Measurements from ENCODE around the gene GC. TPM values are rescaled to one million over a fixed set of nuclear protein-coding genes. Genes with fewer than 3 reads are reported as not detected.

Gene GC
- total RNA-seq, 4 donors from 2014 or later: not detected

DNA sequence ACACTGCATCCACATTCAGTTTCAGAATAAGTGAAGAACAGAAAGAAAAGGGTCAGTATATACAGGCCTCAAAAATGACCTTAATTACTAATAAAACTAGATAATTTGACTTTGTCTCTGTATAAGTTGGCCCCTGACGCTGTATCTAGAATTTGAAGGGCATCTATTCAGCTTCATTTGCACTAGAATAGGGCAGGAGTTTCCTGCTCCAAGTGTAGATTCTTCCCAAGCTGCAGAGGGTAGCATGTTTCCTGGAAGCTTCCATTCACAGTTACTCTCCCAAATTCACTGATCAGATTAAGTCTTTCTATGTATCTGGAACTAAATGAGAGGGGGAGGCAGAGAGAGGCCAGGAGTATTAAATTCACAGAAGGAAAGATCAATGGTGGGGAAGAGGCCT lies 90.9 kb downstream of the GC start:
- Histone ChIP-seq H3K4me3 (no peak overlapping the region), H3K27me3 (no peaks in the 10 kb centered on the region), H3K4me1 (no peaks in the 10 kb centered on the region), H3K27ac (no peak overlapping the region), H3K36me3 (no peaks in the 10 kb centered on the region), H3K9me3 (no peaks in the 10 kb centered on the region)
- TF ChIP-seq EP300 (IDR thresholded peaks at IDR 0.05) (no peak), POLR2A (IDR thresholded peaks at IDR 0.05) (no peak)
- TF ChIP-seq, protein P1, sequence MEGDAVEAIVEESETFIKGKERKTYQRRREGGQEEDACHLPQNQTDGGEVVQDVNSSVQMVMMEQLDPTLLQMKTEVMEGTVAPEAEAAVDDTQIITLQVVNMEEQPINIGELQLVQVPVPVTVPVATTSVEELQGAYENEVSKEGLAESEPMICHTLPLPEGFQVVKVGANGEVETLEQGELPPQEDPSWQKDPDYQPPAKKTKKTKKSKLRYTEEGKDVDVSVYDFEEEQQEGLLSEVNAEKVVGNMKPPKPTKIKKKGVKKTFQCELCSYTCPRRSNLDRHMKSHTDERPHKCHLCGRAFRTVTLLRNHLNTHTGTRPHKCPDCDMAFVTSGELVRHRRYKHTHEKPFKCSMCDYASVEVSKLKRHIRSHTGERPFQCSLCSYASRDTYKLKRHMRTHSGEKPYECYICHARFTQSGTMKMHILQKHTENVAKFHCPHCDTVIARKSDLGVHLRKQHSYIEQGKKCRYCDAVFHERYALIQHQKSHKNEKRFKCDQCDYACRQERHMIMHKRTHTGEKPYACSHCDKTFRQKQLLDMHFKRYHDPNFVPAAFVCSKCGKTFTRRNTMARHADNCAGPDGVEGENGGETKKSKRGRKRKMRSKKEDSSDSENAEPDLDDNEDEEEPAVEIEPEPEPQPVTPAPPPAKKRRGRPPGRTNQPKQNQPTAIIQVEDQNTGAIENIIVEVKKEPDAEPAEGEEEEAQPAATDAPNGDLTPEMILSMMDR (IDR thresholded peaks at IDR 0.05): no peak
- DNase-seq (ENCODE audit: low spot score in 2 of 2): no peak
- 44 to 49% methylated on average over 1 of the region's 1 CpG for WGBS, 2 donors

DNA sequence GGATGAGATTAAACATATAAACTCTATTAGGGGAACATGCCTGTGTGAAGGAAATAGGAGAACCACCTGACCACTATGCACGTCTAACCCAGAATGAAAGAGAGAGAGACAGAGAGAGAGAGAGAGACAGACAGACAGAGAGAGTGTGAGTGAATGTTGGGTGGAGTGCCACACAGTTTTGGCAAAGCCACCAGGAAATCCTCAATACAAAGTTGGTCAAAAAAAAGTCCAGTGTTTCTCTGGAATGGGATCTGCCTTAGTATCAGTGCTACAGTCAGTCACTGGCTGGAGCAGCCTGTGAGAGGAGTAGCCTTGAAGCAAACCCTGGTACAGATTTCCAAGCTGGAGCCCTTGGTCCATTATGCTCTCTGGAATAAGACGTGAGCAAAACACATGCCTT lies 91.7 kb downstream of the GC start:
- WGBS, 2 donors: 55 to 63% methylated on average over 2 of the region's 2 CpGs
- TF ChIP-seq, protein P1 (IDR thresholded peaks at IDR 0.05): no peak
- TF ChIP-seq POLR2A (IDR thresholded peaks at IDR 0.05): no peak
- TF ChIP-seq EP300 (IDR thresholded peaks at IDR 0.05): no peak

More for the DNA sequence above, 91.7 kb downstream of the GC start:
- H3K4me1 ChIP-seq: no peaks in the 10 kb centered on the region
- H3K9me3 ChIP-seq: no peaks in the 10 kb centered on the region
- no peak for DNase-seq (ENCODE audit: low spot score in 2 of 2)
- H3K4me3 ChIP-seq: no peak overlapping the region
- H3K36me3 ChIP-seq: no peaks in the 10 kb centered on the region
- no peaks in the 10 kb centered on the region for H3K27me3 ChIP-seq
- no peak overlapping the region for H3K27ac ChIP-seq

Small RNAs within 50 kb of the gene (small RNA-seq; reads per million reads assigned to genes)
- gene RNA5SP163: not detected

Other genes starting within 250 kb of the GC start
- not detected for gene NPFFR2, start 247.9 kb upstream of the GC start, total RNA-seq